ENCODE results near the gene PIGT. TPM values are rescaled to one million over a fixed set of nuclear protein-coding genes. Genes with fewer than 3 reads are reported as not detected.

PIGT gene
- total RNA-seq, 1 donor, result 28.1 TPM

- no peak overlapping the region for H3K4me3 ChIP-seq (ENCODE audit: low read depth, low read length)
- DNase-seq (ENCODE audit: low read depth), result no peak
- TF ChIP-seq CTCF (IDR thresholded peaks at IDR 0.05; ENCODE audit: insufficient read depth, low read depth, low read length), result no peak
Measured at GRCh38 chr20:45413479-45413878, 2.5 kb upstream of the PIGT start.

GRCh38 chr20:45416917-45417316 lies 976 bp downstream of the PIGT start:
- no peak for DNase-seq (ENCODE audit: low read depth)
- no peak for TF ChIP-seq CTCF (IDR thresholded peaks at IDR 0.05; ENCODE audit: insufficient read depth, low read depth, low read length)
- H3K4me3 ChIP-seq (ENCODE audit: low read depth, low read length), result peak overlapping the region; percentile 98

GRCh38 chr20:45419188-45420091 lies 3.5 kb downstream of the PIGT start:
- TF ChIP-seq CTCF (IDR thresholded peaks at IDR 0.05; ENCODE audit: insufficient read depth, low read depth, low read length), result no peak
- no peak overlapping the region for H3K4me3 ChIP-seq (ENCODE audit: low read depth, low read length)
- peak; percentile 43 for DNase-seq (ENCODE audit: low read depth)

- no peak for DNase-seq (ENCODE audit: low read depth)
- no peak overlapping the region for H3K4me3 ChIP-seq (ENCODE audit: low read depth, low read length)
- TF ChIP-seq CTCF (IDR thresholded peaks at IDR 0.05; ENCODE audit: insufficient read depth, low read depth, low read length), result no peak
Measured at GRCh38 chr20:45420125-45420524, 4.2 kb downstream of the PIGT start.

GRCh38 chr20:45423700-45424099 lies 7.8 kb downstream of the PIGT start:
- TF ChIP-seq CTCF (IDR thresholded peaks at IDR 0.05; ENCODE audit: insufficient read depth, low read depth, low read length), result no peak
- no peak overlapping the region for H3K4me3 ChIP-seq (ENCODE audit: low read depth, low read length)
- DNase-seq (ENCODE audit: low read depth), result no peak

- no peak for TF ChIP-seq CTCF (IDR thresholded peaks at IDR 0.05; ENCODE audit: insufficient read depth, low read depth, low read length)
- no peak for DNase-seq (ENCODE audit: low read depth)
- H3K4me3 ChIP-seq (ENCODE audit: low read depth, low read length), result no peak overlapping the region
Measured at GRCh38 chr20:45425561-45425960, 9.6 kb downstream of the PIGT start.
